ENCODE results near the gene ABCB4.

Gene ABCB4

GRCh38 chr7:87404674-87405073, 70.8 kb downstream of the ABCB4 start:
- no peak overlapping the region for H3K4me3 ChIP-seq (ENCODE audit: low read depth in 1 of 2, low read length in 1 of 2)
- no peaks in the 10 kb centered on the region for H3K9me3 ChIP-seq
- no peaks in the 10 kb centered on the region for H3K4me1 ChIP-seq (ENCODE audit: control insufficient read depth in 1 of 2, insufficient read depth in 1 of 2, low read depth in 1 of 2, low read length in 1 of 2)
- no peak for TF ChIP-seq CTCF (IDR thresholded peaks at IDR 0.05)
- no peak overlapping the region for H3K27ac ChIP-seq
- no peaks in the 10 kb centered on the region for H3K36me3 ChIP-seq
- H3K27me3 ChIP-seq, result no peaks in the 10 kb centered on the region

GRCh38 chr7:87398446-87398845, 77.0 kb downstream of the ABCB4 start:
- Histone ChIP-seq H3K4me3 (ENCODE audit: low read depth in 1 of 2, low read length in 1 of 2) (no peak overlapping the region), H3K36me3 (no peaks in the 10 kb centered on the region), H3K9me3 (no peaks in the 10 kb centered on the region), H3K27me3 (no peaks in the 10 kb centered on the region), H3K4me1 (ENCODE audit: control insufficient read depth in 1 of 2, insufficient read depth in 1 of 2, low read depth in 1 of 2, low read length in 1 of 2) (no peaks in the 10 kb centered on the region), H3K27ac (no peak overlapping the region)
- TF ChIP-seq CTCF (IDR thresholded peaks at IDR 0.05), result no peak

- Histone ChIP-seq H3K4me3 (ENCODE audit: low read depth in 1 of 2, low read length in 1 of 2) (no peak overlapping the region), H3K9me3 (no peaks in the 10 kb centered on the region), H3K4me1 (ENCODE audit: control insufficient read depth in 1 of 2, insufficient read depth in 1 of 2, low read depth in 1 of 2, low read length in 1 of 2) (no peaks in the 10 kb centered on the region), H3K27me3 (no peaks in the 10 kb centered on the region), H3K27ac (no peak overlapping the region), H3K36me3 (no peaks in the 10 kb centered on the region)
- TF ChIP-seq CTCF (IDR thresholded peaks at IDR 0.05), result no peak
Measured at GRCh38 chr7:87395442-87396020, 79.9 kb downstream of the ABCB4 start.

GRCh38 chr7:87391020-87391701, 84.3 kb downstream of the ABCB4 start:
- Histone ChIP-seq H3K27me3 (no peaks in the 10 kb centered on the region), H3K36me3 (no peaks in the 10 kb centered on the region), H3K9me3 (no peaks in the 10 kb centered on the region), H3K4me1 (ENCODE audit: control insufficient read depth in 1 of 2, insufficient read depth in 1 of 2, low read depth in 1 of 2, low read length in 1 of 2) (no peaks in the 10 kb centered on the region), H3K27ac (no peak overlapping the region), H3K4me3 (ENCODE audit: low read depth in 1 of 2, low read length in 1 of 2) (no peak overlapping the region)
- no peak for TF ChIP-seq CTCF (IDR thresholded peaks at IDR 0.05)

- no peak overlapping the region for H3K4me3 ChIP-seq (ENCODE audit: low read depth in 1 of 2, low read length in 1 of 2)
- H3K9me3 ChIP-seq, result no peaks in the 10 kb centered on the region
- no peaks in the 10 kb centered on the region for H3K27me3 ChIP-seq
- H3K4me1 ChIP-seq (ENCODE audit: control insufficient read depth in 1 of 2, insufficient read depth in 1 of 2, low read depth in 1 of 2, low read length in 1 of 2), result no peaks in the 10 kb centered on the region
- no peak for TF ChIP-seq CTCF (IDR thresholded peaks at IDR 0.05)
- no peaks in the 10 kb centered on the region for H3K36me3 ChIP-seq
- no peak overlapping the region for H3K27ac ChIP-seq
Measured at GRCh38 chr7:87380905-87381304, 94.6 kb downstream of the ABCB4 start.

All from neutrophil (primary cell).